ENCODE measurements around the gene SH2D4B. TPM values are rescaled to one million over a fixed set of nuclear protein-coding genes. Genes with fewer than 3 reads are reported as not detected.

The SH2D4B gene
- under 1 TPM in 2 of 4 donors, not detected in 2; 0.03 to 0.09 TPM for polyA plus RNA-seq
- long read RNA-seq, donor 1 = 0 reads
- long read RNA-seq, donor 2 = 0 reads
- long read RNA-seq, donor 3 = 0 reads
- long read RNA-seq, donor 4 = 0 reads
- long read RNA-seq, donor 5 = 0 reads
- long read RNA-seq, donor 6 = 0 reads
- long read RNA-seq, donor 7 = 0 reads
- long read RNA-seq, donor 8 = 0 reads
- long read RNA-seq, donor 9 = 0 reads
- long read RNA-seq, donor 10 = 0 reads

- peaks cover 0 to 4% (median 0%) of the 10 kb centered on the region in 3 donors for H3K4me1 ChIP-seq (ENCODE audit: control insufficient read depth in 3 of 3, insufficient read depth in 2 of 3, low read depth in 1 of 3, low read length in 2 of 3)
- 91 to 94% (median 93%) methylated on average over 16 to 19 of the region's 19 CpGs for WGBS, 3 donors
- no peak for FAIRE-seq
- no peak for DNase-seq
- no peak within 1 kb of the TSS for H3K27ac ChIP-seq (ENCODE audit: low read depth in 1 of 3, low read length in 2 of 3)
- no peaks in the 10 kb centered on the region for H3K36me3 ChIP-seq (ENCODE audit: control insufficient read depth in 3 of 3, insufficient read depth in 2 of 3, low read depth in 1 of 3, low read length in 3 of 3)
- H3K27me3 ChIP-seq (ENCODE audit: control insufficient read depth in 3 of 3, insufficient read depth in 3 of 3, low read length in 3 of 3) = no peaks in the 10 kb centered on the region
- no peaks in the 10 kb centered on the region for H3K9me3 ChIP-seq (ENCODE audit: control insufficient read depth in 2 of 2, insufficient read depth in 1 of 2, low read depth in 1 of 2, low read length in 1 of 2)
- H3K4me3 ChIP-seq (ENCODE audit: low read depth in 1 of 3, low read length in 3 of 3) = no peak within 1 kb of the TSS
Measured at GRCh38 chr10:80537736-80538480, at the start of gene SH2D4B. TSS of gene SH2D4B (plus strand) at chr10:80537902. CDS start at chr10:80538332, 430 bp downstream.

GRCh38 chr10:80488539-80489066 lies 49.1 kb upstream of the SH2D4B start:
- DNase-seq (no peak), FAIRE-seq (no peak)
- no peaks in the 10 kb centered on the region for H3K9me3 ChIP-seq (ENCODE audit: control insufficient read depth in 2 of 2, insufficient read depth in 1 of 2, low read depth in 1 of 2, low read length in 1 of 2)
- no peak overlapping the region for H3K27ac ChIP-seq (ENCODE audit: low read depth in 1 of 3, low read length in 2 of 3)
- H3K4me3 ChIP-seq (ENCODE audit: low read depth in 1 of 3, low read length in 3 of 3) = no peak overlapping the region
- no peaks in the 10 kb centered on the region for H3K27me3 ChIP-seq (ENCODE audit: control insufficient read depth in 3 of 3, insufficient read depth in 3 of 3, low read length in 3 of 3)
- peaks cover 4 to 38% (median 14%) of the 10 kb centered on the region in 3 donors for H3K36me3 ChIP-seq (ENCODE audit: control insufficient read depth in 3 of 3, insufficient read depth in 2 of 3, low read depth in 1 of 3, low read length in 3 of 3)
- WGBS, 3 donors = 77 to 85% (median 81%) methylated on average over 6 of the region's 6 CpGs
- H3K4me1 ChIP-seq (ENCODE audit: control insufficient read depth in 3 of 3, insufficient read depth in 2 of 3, low read depth in 1 of 3, low read length in 2 of 3) = peaks cover 2 to 15% (median 8%) of the 10 kb centered on the region in 3 donors

- WGBS, 3 donors = 96 to 97% (median 97%) methylated on average over 2 of the region's 2 CpGs
- FAIRE-seq (no peak), DNase-seq (no peak)
- Histone ChIP-seq H3K36me3 (ENCODE audit: control insufficient read depth in 3 of 3, insufficient read depth in 2 of 3, low read depth in 1 of 3, low read length in 3 of 3) (peaks cover 5 to 42% (median 14%) of the 10 kb centered on the region in 3 donors), H3K9me3 (ENCODE audit: control insufficient read depth in 2 of 2, insufficient read depth in 1 of 2, low read depth in 1 of 2, low read length in 1 of 2) (no peaks in the 10 kb centered on the region), H3K27ac (ENCODE audit: low read depth in 1 of 3, low read length in 2 of 3) (no peak overlapping the region), H3K27me3 (ENCODE audit: control insufficient read depth in 3 of 3, insufficient read depth in 3 of 3, low read length in 3 of 3) (no peaks in the 10 kb centered on the region), H3K4me3 (ENCODE audit: low read depth in 1 of 3, low read length in 3 of 3) (no peak overlapping the region), H3K4me1 (ENCODE audit: control insufficient read depth in 3 of 3, insufficient read depth in 2 of 3, low read depth in 1 of 3, low read length in 2 of 3) (peaks cover 4 to 13% (median 5%) of the 10 kb centered on the region in 3 donors)
Measured at GRCh38 chr10:80489371-80490112, 48.2 kb upstream of the SH2D4B start.

GRCh38 chr10:80491251-80492102 lies 46.2 kb upstream of the SH2D4B start:
- 90 to 92% (median 91%) methylated on average over 7 of the region's 7 CpGs for WGBS, 3 donors
- Histone ChIP-seq H3K9me3 (ENCODE audit: control insufficient read depth in 2 of 2, insufficient read depth in 1 of 2, low read depth in 1 of 2, low read length in 1 of 2) (no peaks in the 10 kb centered on the region), H3K36me3 (ENCODE audit: control insufficient read depth in 3 of 3, insufficient read depth in 2 of 3, low read depth in 1 of 3, low read length in 3 of 3) (peaks cover 5 to 34% (median 14%) of the 10 kb centered on the region in 3 donors), H3K4me3 (ENCODE audit: low read depth in 1 of 3, low read length in 3 of 3) (no peak overlapping the region), H3K27ac (ENCODE audit: low read depth in 1 of 3, low read length in 2 of 3) (peak overlapping the region in 1 of 3 donors; percentile 18), H3K4me1 (ENCODE audit: control insufficient read depth in 3 of 3, insufficient read depth in 2 of 3, low read depth in 1 of 3, low read length in 2 of 3) (peaks cover 0 to 6% (median 5%) of the 10 kb centered on the region in 3 donors), H3K27me3 (ENCODE audit: control insufficient read depth in 3 of 3, insufficient read depth in 3 of 3, low read length in 3 of 3) (no peaks in the 10 kb centered on the region)
- FAIRE-seq (no peak), DNase-seq (no peak)

DNA sequence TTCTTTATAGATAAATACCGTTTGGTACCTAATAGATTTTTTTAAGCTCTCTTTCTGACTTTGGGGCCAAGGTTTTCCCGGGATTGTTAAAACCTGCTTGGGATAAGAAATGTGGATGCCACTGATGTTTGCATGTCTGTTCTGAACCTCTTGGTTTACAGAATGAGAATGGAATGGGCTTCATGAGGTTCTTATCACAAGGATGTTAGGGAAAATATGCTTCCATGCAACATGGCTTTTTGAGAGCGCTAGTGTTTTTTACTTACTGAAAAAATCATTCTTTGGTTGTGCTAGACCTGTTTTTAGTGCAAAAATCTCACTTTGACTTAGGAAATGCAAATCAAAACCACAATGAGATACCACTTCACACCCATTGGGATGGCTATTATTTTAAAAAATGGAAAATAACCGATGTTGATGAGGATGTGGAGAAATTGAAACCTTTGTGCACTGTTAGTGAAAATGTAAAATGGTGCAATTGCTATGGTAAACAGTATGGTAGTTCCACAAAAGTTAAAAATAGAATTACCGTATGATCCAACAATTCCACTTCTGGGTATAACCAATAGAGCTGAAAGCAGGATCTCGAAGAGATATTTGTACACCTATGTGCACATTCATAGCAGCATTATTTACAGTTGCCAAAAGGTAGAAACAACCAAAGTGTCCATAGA lies 44.7 kb upstream of the SH2D4B start:
- WGBS, 3 donors = 71 to 89% (median 71%) methylated on average over 6 of the region's 6 CpGs
- Histone ChIP-seq H3K27ac (ENCODE audit: low read depth in 1 of 3, low read length in 2 of 3) (no peak overlapping the region), H3K4me1 (ENCODE audit: control insufficient read depth in 3 of 3, insufficient read depth in 2 of 3, low read depth in 1 of 3, low read length in 2 of 3) (peaks cover 8 to 15% (median 15%) of the 10 kb centered on the region in 3 donors), H3K36me3 (ENCODE audit: control insufficient read depth in 3 of 3, insufficient read depth in 2 of 3, low read depth in 1 of 3, low read length in 3 of 3) (peaks cover 5 to 35% (median 14%) of the 10 kb centered on the region in 3 donors), H3K27me3 (ENCODE audit: control insufficient read depth in 3 of 3, insufficient read depth in 3 of 3, low read length in 3 of 3) (no peaks in the 10 kb centered on the region), H3K9me3 (ENCODE audit: control insufficient read depth in 2 of 2, insufficient read depth in 1 of 2, low read depth in 1 of 2, low read length in 1 of 2) (no peaks in the 10 kb centered on the region), H3K4me3 (ENCODE audit: low read depth in 1 of 3, low read length in 3 of 3) (no peak overlapping the region)
- DNase-seq (no peak), FAIRE-seq (no peak)

GRCh38 chr10:80493522-80494051 lies 44.1 kb upstream of the SH2D4B start:
- 35 to 62% (median 51%) methylated on average over 4 of the region's 4 CpGs for WGBS, 3 donors
- FAIRE-seq = no peak
- Histone ChIP-seq H3K4me3 (ENCODE audit: low read depth in 1 of 3, low read length in 3 of 3) (no peak overlapping the region), H3K4me1 (ENCODE audit: control insufficient read depth in 3 of 3, insufficient read depth in 2 of 3, low read depth in 1 of 3, low read length in 2 of 3) (peaks cover 9 to 21% (median 21%) of the 10 kb centered on the region in 3 donors), H3K27me3 (ENCODE audit: control insufficient read depth in 3 of 3, insufficient read depth in 3 of 3, low read length in 3 of 3) (no peaks in the 10 kb centered on the region), H3K9me3 (ENCODE audit: control insufficient read depth in 2 of 2, insufficient read depth in 1 of 2, low read depth in 1 of 2, low read length in 1 of 2) (no peaks in the 10 kb centered on the region), H3K27ac (ENCODE audit: low read depth in 1 of 3, low read length in 2 of 3) (peak overlapping the region in 1 of 3 donors; percentile 38), H3K36me3 (ENCODE audit: control insufficient read depth in 3 of 3, insufficient read depth in 2 of 3, low read depth in 1 of 3, low read length in 3 of 3) (peaks cover 5 to 34% (median 14%) of the 10 kb centered on the region in 3 donors)
- peak; percentile 33 to 36 for DNase-seq

- FAIRE-seq (no peak), DNase-seq (no peak)
- H3K27ac ChIP-seq (ENCODE audit: low read depth in 1 of 3, low read length in 2 of 3) = peak overlapping the region in 1 of 3 donors; percentile 84
- peaks cover 0 to 27% (median 2%) of the 10 kb centered on the region in 3 donors for H3K36me3 ChIP-seq (ENCODE audit: control insufficient read depth in 3 of 3, insufficient read depth in 2 of 3, low read depth in 1 of 3, low read length in 3 of 3)
- WGBS, 3 donors = 91 to 97% (median 94%) methylated on average over 4 of the region's 4 CpGs
- H3K27me3 ChIP-seq (ENCODE audit: control insufficient read depth in 3 of 3, insufficient read depth in 3 of 3, low read length in 3 of 3) = no peaks in the 10 kb centered on the region
- no peaks in the 10 kb centered on the region for H3K9me3 ChIP-seq (ENCODE audit: control insufficient read depth in 2 of 2, insufficient read depth in 1 of 2, low read depth in 1 of 2, low read length in 1 of 2)
- no peak overlapping the region for H3K4me3 ChIP-seq (ENCODE audit: low read depth in 1 of 3, low read length in 3 of 3)
- H3K4me1 ChIP-seq (ENCODE audit: control insufficient read depth in 3 of 3, insufficient read depth in 2 of 3, low read depth in 1 of 3, low read length in 2 of 3) = peaks cover 16 to 49% (median 37%) of the 10 kb centered on the region in 3 donors
Measured at GRCh38 chr10:80496555-80497172, 41.0 kb upstream of the SH2D4B start.
